H1 (cell line): ENCODE measurements around the gene RGS9. TPM values are rescaled to one million over a fixed set of nuclear protein-coding genes. Genes with fewer than 3 reads are reported as not detected.
"Not testable (repeated sequence)": the region's sequence is repeated elsewhere in the genome, so short reads cannot be mapped to it uniquely, and the experiment has no call there.

Experiments used
- CTCF ChIA-PET: fragments of 300-600 bp; sonication (Branson Sonifier 250); formaldehyde crosslinking; loops from one replicate; lab custom pipeline; 2021; ENCODE audit not compliant: partially characterized antibody; lab: Charles Lee
- POLR2A ChIA-PET: fragments of 300-600 bp; sonication (Branson Sonifier 250); formaldehyde crosslinking; loops from one replicate; lab custom pipeline; 2021; ENCODE audit warnings: inconsistent platforms; ENCODE audit not compliant: partially characterized antibody; lab: Charles Lee
- DNase-seq, 2 experiments: peaks; one replicate each; pipeline versions ENCODE4 v3.0.0 to v3.0.0-alpha.2; 2010 to 2022; ENCODE audit warnings: low spot score in 2 of 2, low read depth in 1 of 2, mixed read lengths in 1 of 2
- FAIRE-seq: peaks from 2 replicates; lab custom pipeline; 2011; peaks lifted over from hg19 to GRCh38; lab: Jason Lieb, UNC
- H2AFZ ChIP-seq: 2 replicates; pipeline ENCODE4 v1.8.1; 2012; ENCODE audit warnings: low read length, inconsistent platforms
- H2AK5ac ChIP-seq: 2 replicates; pipeline ENCODE4 v1.6.1; 2013; ENCODE audit warnings: low read depth, low read length
- H2BK120ac ChIP-seq: replicated peaks from 2 replicates; pipeline ENCODE3; 2013; ENCODE audit warnings: low read depth, low read length, inconsistent platforms
- H2BK12ac ChIP-seq: 2 replicates; pipeline ENCODE4 v1.6.1; 2013; ENCODE audit warnings: low read depth, low read length
- H2BK15ac ChIP-seq: 2 replicates; pipeline ENCODE4 v1.6.1; 2013; ENCODE audit warnings: low read length
- H2BK20ac ChIP-seq: 2 replicates; pipeline ENCODE4 v1.6.1; 2013; ENCODE audit warnings: low read length
- H2BK5ac ChIP-seq: 2 replicates; pipeline ENCODE4 v1.6.1; 2013; ENCODE audit warnings: low read depth, low read length
- H3K14ac ChIP-seq: 2 replicates; pipeline ENCODE4 v1.6.1; 2013; ENCODE audit warnings: inconsistent platforms; ENCODE audit not compliant: insufficient read length
- H3K18ac ChIP-seq: 2 replicates; pipeline ENCODE4 v1.6.1; 2013; ENCODE audit warnings: low read length; ENCODE audit errors: extremely low read depth
- H3K23ac ChIP-seq: 2 replicates; pipeline ENCODE4 v1.6.1; 2013; ENCODE audit warnings: inconsistent platforms; ENCODE audit not compliant: insufficient read length
- H3K23me2 ChIP-seq: 2 replicates; pipeline ENCODE4 v1.6.1; 2013; ENCODE audit warnings: low read depth, low read length
- H3K27ac ChIP-seq: 2 replicates; pipeline ENCODE4 v1.6.1; 2011; ENCODE audit warnings: low read depth, low read length, inconsistent platforms
- H3K27me3 ChIP-seq, 4 experiments: replicated peaks in 1 of 4; 1 replicate in 1 of 4; 2 replicates in 3 of 4; pipeline versions ENCODE4 v1.6.1 to v1.8.1; 2011 to 2013; ENCODE audit warnings: low read length in 3 of 4, mild to moderate bottlenecking in 3 of 4, inconsistent platforms in 2 of 4, mixed read lengths in 2 of 4, moderate library complexity in 1 of 4; ENCODE audit not compliant: control insufficient read depth in 3 of 4, insufficient read depth in 3 of 4; ENCODE audit errors: extremely low read depth in 1 of 4
- H3K36me3 ChIP-seq, 4 experiments: 2 replicates each; pipeline versions ENCODE4 v1.6.1 to v1.8.1; 2011 to 2013; ENCODE audit warnings: mild to moderate bottlenecking in 4 of 4, low read length in 3 of 4, moderate library complexity in 2 of 4, control low read depth in 1 of 4, inconsistent platforms in 1 of 4; ENCODE audit not compliant: insufficient read depth in 4 of 4, control insufficient read depth in 2 of 4
- H3K4ac ChIP-seq: replicated peaks from 2 replicates; pipeline ENCODE3; 2013; ENCODE audit warnings: low read length, low read depth, mixed read lengths, inconsistent platforms; ENCODE audit not compliant: insufficient read length
- H3K4me1 ChIP-seq, 4 experiments: replicated peaks in 1 of 4; 1 replicate in 1 of 4; 2 replicates in 3 of 4; pipeline versions ENCODE4 v1.6.1 to v1.8.1; 2011 to 2013; ENCODE audit warnings: low read length in 3 of 4, inconsistent platforms in 2 of 4, mixed read lengths in 1 of 4; ENCODE audit not compliant: insufficient read depth in 4 of 4, control insufficient read depth in 3 of 4
- H3K4me2 ChIP-seq, 2 experiments: 2 replicates each; pipeline versions ENCODE4 v1.6.1 to v1.8.1; 2011 to 2013; ENCODE audit warnings: low read depth in 2 of 2, low read length in 2 of 2, control low read depth in 1 of 2, inconsistent platforms in 1 of 2, mild to moderate bottlenecking in 1 of 2; ENCODE audit not compliant: insufficient read depth in 1 of 2
- H3K4me3 ChIP-seq, 4 experiments: fragments of 200-600, 300-600 bp in 1 of 4; sonication (generic), shearing (Covaris generic), sonication (Bioruptor Twin) in 1 of 4; 2 replicates each; pipeline versions ENCODE4 v1.5.1 to v1.8.1; 2011 to 2016; ENCODE audit warnings: low read length in 4 of 4, low read depth in 3 of 4, control low read depth in 2 of 4, inconsistent platforms in 2 of 4, mild to moderate bottlenecking in 2 of 4, mixed read lengths in 1 of 4, moderate library complexity in 1 of 4; ENCODE audit not compliant: insufficient read depth in 2 of 4; ENCODE audit errors: extremely low read depth in 1 of 4
- H3K56ac ChIP-seq: replicated peaks from 2 replicates; pipeline ENCODE3; 2013; ENCODE audit warnings: low read depth, mild to moderate bottlenecking, mixed read lengths, low read length, inconsistent platforms; ENCODE audit not compliant: insufficient read length
- H3K79me1 ChIP-seq: 2 replicates; pipeline ENCODE4 v1.6.1; 2013; ENCODE audit warnings: low read depth, low read length, control low read depth
- H3K79me2 ChIP-seq, 2 experiments: 2 replicates each; pipeline versions ENCODE4 v1.6.1 to v1.8.1; 2012 to 2013; ENCODE audit warnings: low read length in 2 of 2, mild to moderate bottlenecking in 2 of 2, inconsistent platforms in 1 of 2; ENCODE audit not compliant: insufficient read depth in 2 of 2, control insufficient read depth in 1 of 2
- H3K9ac ChIP-seq, 4 experiments: replicated peaks in 1 of 4; 1 replicate in 1 of 4; 2 replicates in 3 of 4; pipeline versions ENCODE4 v1.6.1 to v1.8.1; 2011 to 2013; ENCODE audit warnings: low read depth in 3 of 4, low read length in 3 of 4, control low read depth in 2 of 4, mild to moderate bottlenecking in 2 of 4, moderate library complexity in 2 of 4, inconsistent platforms in 1 of 4; ENCODE audit errors: extremely low read depth in 1 of 4
- H3K9me3 ChIP-seq, 2 experiments: 2 replicates each; pipeline versions ENCODE4 v1.6.1 to v1.8.1; 2012 to 2013; ENCODE audit warnings: mild to moderate bottlenecking in 2 of 2, moderate library complexity in 2 of 2, control low read depth in 1 of 2, inconsistent platforms in 1 of 2, low read depth in 1 of 2, low read length in 1 of 2, mixed read lengths in 1 of 2; ENCODE audit not compliant: insufficient read depth in 2 of 2
- H4K20me1 ChIP-seq, 2 experiments: replicated peaks in 1 of 2; 2 replicates each; pipeline versions ENCODE3 to v1.8.1; 2011 to 2013; ENCODE audit warnings: inconsistent platforms in 2 of 2, low read length in 2 of 2, mild to moderate bottlenecking in 1 of 2; ENCODE audit not compliant: insufficient read depth in 2 of 2, control insufficient read depth in 1 of 2
- H4K5ac ChIP-seq: 2 replicates; pipeline ENCODE4 v1.6.1; 2013; ENCODE audit warnings: low read length, low read depth, mixed read lengths, inconsistent platforms; ENCODE audit not compliant: insufficient read length
- H4K8ac ChIP-seq: 2 replicates; pipeline ENCODE4 v1.8.0; 2013; ENCODE audit warnings: mild to moderate bottlenecking, moderate library complexity, low read length, inconsistent platforms; ENCODE audit not compliant: insufficient read depth; ENCODE audit errors: extremely low read depth
- H4K91ac ChIP-seq: replicated peaks from 2 replicates; pipeline ENCODE3; 2013; ENCODE audit warnings: low read length, mixed read lengths, inconsistent platforms; ENCODE audit not compliant: insufficient read length
- EP300 ChIP-seq, 2 experiments: IDR thresholded peaks; 1 replicate in 1 of 2; 2 replicates in 1 of 2; pipeline ENCODE4 v1.6.1; 2011 to 2012; ENCODE audit warnings: low read depth in 2 of 2, low read length in 2 of 2, mild to moderate bottlenecking in 2 of 2, borderline replicate concordance in 1 of 2, inconsistent platforms in 1 of 2, moderate library complexity in 1 of 2
- EZH2 ChIP-seq: fragments of 200-600 bp; sonication (generic); IDR thresholded peaks from 2 replicates; pipeline ENCODE4 v1.7.1; 2012; ENCODE audit warnings: low read depth, mild to moderate bottlenecking, moderate library complexity, low read length, inconsistent platforms; ENCODE audit not compliant: severe bottlenecking
- SIN3A ChIP-seq, 2 experiments: IDR thresholded peaks in 1 of 2; conservative IDR thresholded peaks in 1 of 2; 2 replicates each; pipeline ENCODE4 v1.6.1; 2011 to 2012; ENCODE audit warnings: low read length in 2 of 2, improper control_type of control experiment in 1 of 2, low read depth in 1 of 2, mild to moderate bottlenecking in 1 of 2
- ZNF274 ChIP-seq: IDR thresholded peaks from 2 replicates; pipeline ENCODE4 v1.7.0; 2012; ENCODE audit warnings: low read length, borderline replicate concordance; ENCODE audit errors: extremely low read depth
- WGBS, 2 experiments: shearing (Covaris generic) in 1 of 2; methylation state at CpG; one replicate each; pipeline versions ENCODE4 v1.1.6 to v1.1.7; 2013 to 2015; ENCODE audit warnings: low lambda C conversion rate in 2 of 2, mixed read lengths in 2 of 2, inconsistent platforms in 1 of 2, low coverage in 1 of 2, missing lambda C conversion rate in 1 of 2; ENCODE audit not compliant: insufficient replicate concordance in 2 of 2, insufficient coverage in 1 of 2, insufficient read length in 1 of 2; ENCODE audit errors: extremely low coverage in 1 of 2, missing lambda C conversion rate in 1 of 2; 5-methylcytosine and 5-hydroxymethylcytosine counted together
- polyA plus RNA-seq, 7 experiments: library from polyadenylated mRNA; depleted of rRNA in 3 of 7; stranded (reverse) in 5 of 7; unstranded in 2 of 7; fragments of >200 nt in 5 of 7; fragments of 200-250 nt in 2 of 7; gene quantifications; 1 replicate in 5 of 7; 2 replicates in 1 of 7; 4 replicates in 1 of 7; pipeline versions ENCODE4 v1.2.1 to v1.2.3, GENCODE V29; 2011 to 2013; ENCODE audit warnings: missing spikeins in 2 of 7, mixed read lengths in 2 of 7
- total RNA-seq: library from RNA; stranded (reverse); fragmentation: NEBNext Ultra II Directional; extraction: Animal tissue kit (Norgen Biotek cat#: 25700); gene quantifications from 2 replicates; pipeline ENCODE4 v1.2.1, GENCODE V29; 2021

RGS9 gene
- total and polyA plus RNA-seq, 2 of the 8 experiments (the other 6 are each of a cell fraction or from before 2014, with no cell fraction given) = 8.9 to 20.5 TPM

DNA sequence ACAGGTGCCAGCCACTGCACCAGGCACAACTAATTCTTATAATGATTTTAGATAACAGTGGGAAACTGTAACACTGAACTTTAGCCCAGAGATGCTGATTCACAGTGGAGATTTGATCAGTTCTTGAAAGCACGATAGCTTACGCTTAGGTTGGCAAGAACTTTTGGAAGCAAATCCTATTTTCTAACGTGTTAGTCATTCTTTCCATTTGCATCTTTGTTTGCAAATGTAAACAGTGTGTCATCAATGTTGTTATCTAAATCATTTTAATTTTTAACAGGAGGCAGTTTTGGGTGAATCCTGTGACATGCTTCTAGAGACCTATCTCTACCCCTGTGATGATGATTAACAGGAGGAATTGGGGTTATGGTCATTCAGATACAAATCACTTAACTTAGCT, 44.9 kb upstream of the RGS9 start (continued):
- TF ChIP-seq EP300 (IDR thresholded peaks at IDR 0.05; ENCODE audit: borderline replicate concordance in 1 of 2, low read depth in 2 of 2, low read length in 2 of 2) (no peak), ZNF274 (no peak), SIN3A (conservative IDR thresholded peaks at IDR 0.05 in 1 of 2, IDR thresholded peaks at IDR 0.05 in 1 of 2; ENCODE audit: low read depth in 1 of 2, low read length in 2 of 2) (no peak), EZH2 (no peak)

DNA sequence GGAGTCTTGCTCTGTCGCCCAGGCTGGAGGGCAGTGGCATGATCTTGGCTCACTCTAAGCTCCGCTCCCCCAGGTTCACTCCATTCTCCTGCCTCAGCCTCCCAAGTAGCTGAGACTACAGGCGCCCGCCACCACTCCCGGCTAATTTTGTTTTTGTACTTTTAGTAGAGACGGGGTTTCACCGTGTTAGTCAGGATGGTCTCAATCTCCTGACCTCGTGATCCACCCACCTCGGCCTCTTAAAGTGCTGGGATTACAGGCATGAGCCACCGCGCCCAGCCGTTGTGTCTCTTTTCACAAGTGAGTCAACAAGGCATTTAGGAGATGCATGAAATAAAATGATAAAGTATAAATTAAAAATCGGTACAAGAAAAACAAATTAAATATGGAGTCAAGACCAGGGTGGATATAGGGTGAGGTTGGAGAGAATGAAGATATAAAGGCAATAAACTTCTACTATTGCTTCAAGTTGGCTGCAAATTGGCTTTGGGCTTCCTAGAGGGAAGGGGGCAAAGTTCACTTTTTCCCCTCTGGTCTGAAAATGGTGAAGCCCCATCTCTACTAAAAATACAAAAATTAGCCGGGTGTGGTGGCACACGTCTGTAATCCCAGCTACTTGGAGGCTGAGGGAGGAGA, 44.3 kb upstream of the RGS9 start:
- H3K27me3 ChIP-seq, H2BK5ac ChIP-seq, H2AK5ac ChIP-seq, H3K4me3 ChIP-seq, H2BK20ac ChIP-seq, DNase-seq, H3K23me2 ChIP-seq, H3K79me1 ChIP-seq, H3K14ac ChIP-seq, H3K9ac ChIP-seq, H3K18ac ChIP-seq, H3K27ac ChIP-seq, H3K9me3 ChIP-seq, H2AFZ ChIP-seq, H3K56ac ChIP-seq, H3K4me2 ChIP-seq, H4K8ac ChIP-seq, FAIRE-seq, H3K4ac ChIP-seq, H2BK15ac ChIP-seq, H2BK120ac ChIP-seq, H4K91ac ChIP-seq, H4K5ac ChIP-seq, H3K79me2 ChIP-seq, POLR2A ChIA-PET, H4K20me1 ChIP-seq, H2BK12ac ChIP-seq, H3K4me1 ChIP-seq, H3K36me3 ChIP-seq, H3K23ac ChIP-seq: not testable (repeated sequence)
- CTCF ChIA-PET = interaction anchor here (0.6 to 1.2 kb wide), 4 partner anchors 12 to 1908 kb away, joined by 3 read pairs; no protein-coding TSS in a partner anchor
- 93% methylated on average over 15 of the region's 15 CpGs; no CpG with 5 or more reads in 1 of the 2 experiments for WGBS, 2 experiments
